ENCODE data around the gene SLC10A2. TPM values are rescaled to one million over a fixed set of nuclear protein-coding genes. Genes with fewer than 3 reads are reported as not detected.
"Not testable (repeated sequence)": the region's sequence is repeated elsewhere in the genome, so short reads cannot be mapped to it uniquely, and the experiment has no call there.

The SLC10A2 gene, protein sequence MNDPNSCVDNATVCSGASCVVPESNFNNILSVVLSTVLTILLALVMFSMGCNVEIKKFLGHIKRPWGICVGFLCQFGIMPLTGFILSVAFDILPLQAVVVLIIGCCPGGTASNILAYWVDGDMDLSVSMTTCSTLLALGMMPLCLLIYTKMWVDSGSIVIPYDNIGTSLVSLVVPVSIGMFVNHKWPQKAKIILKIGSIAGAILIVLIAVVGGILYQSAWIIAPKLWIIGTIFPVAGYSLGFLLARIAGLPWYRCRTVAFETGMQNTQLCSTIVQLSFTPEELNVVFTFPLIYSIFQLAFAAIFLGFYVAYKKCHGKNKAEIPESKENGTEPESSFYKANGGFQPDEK
- total RNA-seq (2022), result not detected in 2 replicates
- Bru-seq, nascent RNA, result not detected
- not detected for BruChase-seq, experiment 1, labeled RNA remaining after a 6-hour chase
- not detected for BruChase-seq, experiment 2, labeled RNA remaining after a 2-hour chase
- long read RNA-seq, result 0 reads

- H3K36me3 Mint-ChIP-seq (ENCODE audit: insufficient read depth, unreplicated experiment), result no peaks in the 10 kb centered on the region
- TF ChIP-seq, protein P1, sequence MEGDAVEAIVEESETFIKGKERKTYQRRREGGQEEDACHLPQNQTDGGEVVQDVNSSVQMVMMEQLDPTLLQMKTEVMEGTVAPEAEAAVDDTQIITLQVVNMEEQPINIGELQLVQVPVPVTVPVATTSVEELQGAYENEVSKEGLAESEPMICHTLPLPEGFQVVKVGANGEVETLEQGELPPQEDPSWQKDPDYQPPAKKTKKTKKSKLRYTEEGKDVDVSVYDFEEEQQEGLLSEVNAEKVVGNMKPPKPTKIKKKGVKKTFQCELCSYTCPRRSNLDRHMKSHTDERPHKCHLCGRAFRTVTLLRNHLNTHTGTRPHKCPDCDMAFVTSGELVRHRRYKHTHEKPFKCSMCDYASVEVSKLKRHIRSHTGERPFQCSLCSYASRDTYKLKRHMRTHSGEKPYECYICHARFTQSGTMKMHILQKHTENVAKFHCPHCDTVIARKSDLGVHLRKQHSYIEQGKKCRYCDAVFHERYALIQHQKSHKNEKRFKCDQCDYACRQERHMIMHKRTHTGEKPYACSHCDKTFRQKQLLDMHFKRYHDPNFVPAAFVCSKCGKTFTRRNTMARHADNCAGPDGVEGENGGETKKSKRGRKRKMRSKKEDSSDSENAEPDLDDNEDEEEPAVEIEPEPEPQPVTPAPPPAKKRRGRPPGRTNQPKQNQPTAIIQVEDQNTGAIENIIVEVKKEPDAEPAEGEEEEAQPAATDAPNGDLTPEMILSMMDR (IDR thresholded peaks at IDR 0.05; ENCODE audit: unreplicated experiment), result no peak
- H3K27ac Mint-ChIP-seq (ENCODE audit: unreplicated experiment), result no peak within 1 kb of the TSS
- CTCF ChIA-PET, result no interaction called here
- no TSS peak for BruUV-seq (replicated peaks)
- no peak for DNase-seq
- H3K4me3 Mint-ChIP-seq (ENCODE audit: low read depth, unreplicated experiment), result no peak within 1 kb of the TSS
- no peaks in the 10 kb centered on the region for H3K4me1 Mint-ChIP-seq (ENCODE audit: low read depth, unreplicated experiment)
- no peaks in the 10 kb centered on the region for H3K9me3 Mint-ChIP-seq (ENCODE audit: low read depth, unreplicated experiment)
- intact Hi-C loops (cut with micrococcal nuclease; ENCODE audit: unreplicated experiment), result loop anchor here (2.0 kb wide), 1 partner anchor 65 kb away; no protein-coding TSS in a partner anchor
- H3K27me3 Mint-ChIP-seq (ENCODE audit: unreplicated experiment), result no peaks in the 10 kb centered on the region
These were observed at the start of gene SLC10A2 for GRCh38 chr13:103066079-103066780. Gene SLC10A2, minus strand, starts transcription at chr13:103066417. Its CDS starts 168 bp downstream, at chr13:103066249.

DNA sequence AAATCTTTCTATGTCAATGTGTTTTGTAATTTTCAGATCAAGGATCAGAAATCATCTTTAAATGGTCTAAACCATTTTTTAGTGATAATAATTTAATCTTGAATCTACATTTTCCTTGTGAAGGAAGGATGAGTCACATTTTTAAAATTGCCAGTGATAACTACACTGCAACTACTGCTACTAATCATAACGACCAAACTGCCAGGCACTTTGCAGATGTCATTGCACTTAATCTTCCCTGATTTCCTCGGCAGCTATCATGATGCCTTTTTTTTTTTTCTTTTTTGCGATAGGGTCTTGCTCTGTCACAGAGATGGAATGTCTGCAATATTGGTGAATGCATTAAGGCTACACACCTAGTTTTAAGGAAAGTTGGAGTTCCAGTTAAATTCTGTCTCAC is 41.4 kb upstream of the SLC10A2 start:
- no TSS peak for BruUV-seq (replicated peaks)
- no peaks in the 10 kb centered on the region for H3K27me3 Mint-ChIP-seq (ENCODE audit: unreplicated experiment)
- TF ChIP-seq, protein P1 (IDR thresholded peaks at IDR 0.05; ENCODE audit: unreplicated experiment), result no peak
- intact Hi-C loops (cut with micrococcal nuclease; ENCODE audit: unreplicated experiment), result no loop called here
- no peak overlapping the region for H3K4me3 Mint-ChIP-seq (ENCODE audit: low read depth, unreplicated experiment)
- CTCF ChIA-PET, result no interaction called here
- no peaks in the 10 kb centered on the region for H3K9me3 Mint-ChIP-seq (ENCODE audit: low read depth, unreplicated experiment)
- H3K27ac Mint-ChIP-seq (ENCODE audit: unreplicated experiment), result no peak overlapping the region
- no peak for DNase-seq
- no peaks in the 10 kb centered on the region for H3K4me1 Mint-ChIP-seq (ENCODE audit: low read depth, unreplicated experiment)
- H3K36me3 Mint-ChIP-seq (ENCODE audit: insufficient read depth, unreplicated experiment), result no peaks in the 10 kb centered on the region

DNA sequence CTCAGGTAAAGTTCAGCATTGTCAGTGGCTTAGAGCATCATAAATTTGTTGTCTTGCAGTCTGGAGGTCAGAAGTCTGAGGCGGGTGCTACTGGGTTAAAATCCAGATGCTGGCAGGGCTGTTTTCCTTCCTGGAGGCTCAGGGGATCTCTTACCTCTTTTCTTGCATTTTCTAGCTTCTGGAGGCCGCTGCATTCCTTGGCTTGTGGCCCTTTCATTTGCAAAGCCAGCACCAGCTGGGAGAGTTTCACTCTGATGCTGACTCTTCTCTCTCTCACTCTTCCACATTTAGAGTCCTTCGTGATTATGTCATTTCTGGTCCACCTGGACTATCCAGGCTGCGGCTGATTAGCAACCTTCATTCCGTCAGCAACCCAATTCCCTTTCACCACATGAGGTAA is 38.1 kb upstream of the SLC10A2 start:
- H3K36me3 Mint-ChIP-seq (ENCODE audit: insufficient read depth, unreplicated experiment), result no peaks in the 10 kb centered on the region
- intact Hi-C loops (cut with micrococcal nuclease; ENCODE audit: unreplicated experiment), result no loop called here
- TF ChIP-seq, protein P1 (IDR thresholded peaks at IDR 0.05; ENCODE audit: unreplicated experiment), result no peak
- H3K9me3 Mint-ChIP-seq (ENCODE audit: low read depth, unreplicated experiment), result no peaks in the 10 kb centered on the region
- no TSS peak for BruUV-seq (replicated peaks)
- no peak for DNase-seq
- CTCF ChIA-PET, result no interaction called here
- H3K4me1 Mint-ChIP-seq (ENCODE audit: low read depth, unreplicated experiment), result no peaks in the 10 kb centered on the region
- no peak overlapping the region for H3K4me3 Mint-ChIP-seq (ENCODE audit: low read depth, unreplicated experiment)
- no peak overlapping the region for H3K27ac Mint-ChIP-seq (ENCODE audit: unreplicated experiment)
- H3K27me3 Mint-ChIP-seq (ENCODE audit: unreplicated experiment), result no peaks in the 10 kb centered on the region

DNA sequence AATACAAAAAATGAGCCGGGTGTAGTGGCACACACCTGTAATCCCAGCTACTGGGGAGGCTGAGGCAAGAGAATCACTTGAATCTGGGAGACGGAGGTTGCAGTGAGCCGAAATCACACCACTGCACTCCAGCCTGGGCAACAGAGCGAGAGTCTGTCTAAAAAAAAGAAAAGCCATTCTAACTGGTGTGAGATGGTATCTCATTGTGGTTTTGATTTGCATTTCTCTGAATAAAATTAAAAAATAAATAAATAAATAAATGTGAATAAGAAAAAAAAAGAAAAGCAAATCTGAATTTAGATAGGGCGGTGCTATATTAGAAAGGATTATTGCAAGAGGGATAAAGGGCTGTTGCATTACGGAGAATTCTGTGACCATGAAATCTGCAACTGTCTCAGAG is 37.2 kb upstream of the SLC10A2 start:
- intact Hi-C loops (cut with micrococcal nuclease; ENCODE audit: unreplicated experiment); BruUV-seq (replicated peaks); H3K36me3 Mint-ChIP-seq (ENCODE audit: insufficient read depth, unreplicated experiment); H3K27ac Mint-ChIP-seq (ENCODE audit: unreplicated experiment); H3K9me3 Mint-ChIP-seq (ENCODE audit: low read depth, unreplicated experiment); H3K4me1 Mint-ChIP-seq (ENCODE audit: low read depth, unreplicated experiment); DNase-seq; H3K27me3 Mint-ChIP-seq (ENCODE audit: unreplicated experiment); CTCF ChIA-PET; H3K4me3 Mint-ChIP-seq (ENCODE audit: low read depth, unreplicated experiment): not testable (repeated sequence)
